GM13976 (cell line): ENCODE data around the gene HTT-AS.

Experiments used
- DNase-seq: peaks from one replicate; pipeline ENCODE4 v3.0.0; 2012; ENCODE audit warnings: low spot score
- in situ Hi-C: fragments of 300-500 bp; cut with MboI; formaldehyde crosslinking; loops from one replicate; pipeline ENCODE4 v1.12.0; 2022; ENCODE audit warnings: low sequenced_read_pairs, mixed read lengths, inconsistent platforms; ENCODE audit not compliant: unreplicated experiment
- TF ChIP-seq, protein P1 (sequence below): IDR thresholded peaks from 2 replicates; pipeline ENCODE4 v1.5.1; 2012; ENCODE audit warnings: borderline replicate concordance, mild to moderate bottlenecking; ENCODE audit not compliant: insufficient read depth; ENCODE audit errors: extremely low read depth, missing control alignments, control extremely low read depth

Gene HTT-AS

GRCh38 chr4:3031357-3032082, 42.8 kb downstream of the HTT-AS start:
- in situ Hi-C loops, result loop anchor here (10.0 kb wide), 1 partner anchor 57 kb away; no protein-coding TSS in a partner anchor
- TF ChIP-seq, protein P1, sequence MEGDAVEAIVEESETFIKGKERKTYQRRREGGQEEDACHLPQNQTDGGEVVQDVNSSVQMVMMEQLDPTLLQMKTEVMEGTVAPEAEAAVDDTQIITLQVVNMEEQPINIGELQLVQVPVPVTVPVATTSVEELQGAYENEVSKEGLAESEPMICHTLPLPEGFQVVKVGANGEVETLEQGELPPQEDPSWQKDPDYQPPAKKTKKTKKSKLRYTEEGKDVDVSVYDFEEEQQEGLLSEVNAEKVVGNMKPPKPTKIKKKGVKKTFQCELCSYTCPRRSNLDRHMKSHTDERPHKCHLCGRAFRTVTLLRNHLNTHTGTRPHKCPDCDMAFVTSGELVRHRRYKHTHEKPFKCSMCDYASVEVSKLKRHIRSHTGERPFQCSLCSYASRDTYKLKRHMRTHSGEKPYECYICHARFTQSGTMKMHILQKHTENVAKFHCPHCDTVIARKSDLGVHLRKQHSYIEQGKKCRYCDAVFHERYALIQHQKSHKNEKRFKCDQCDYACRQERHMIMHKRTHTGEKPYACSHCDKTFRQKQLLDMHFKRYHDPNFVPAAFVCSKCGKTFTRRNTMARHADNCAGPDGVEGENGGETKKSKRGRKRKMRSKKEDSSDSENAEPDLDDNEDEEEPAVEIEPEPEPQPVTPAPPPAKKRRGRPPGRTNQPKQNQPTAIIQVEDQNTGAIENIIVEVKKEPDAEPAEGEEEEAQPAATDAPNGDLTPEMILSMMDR, result no peak
- no peak for DNase-seq

- DNase-seq, result no peak
- TF ChIP-seq, protein P1, result no peak
- in situ Hi-C loops, result loop anchor here (10.0 kb wide), 1 partner anchor 56 kb away; no protein-coding TSS in a partner anchor
Observed at GRCh38 chr4:3030566-3031356, 43.6 kb downstream of the HTT-AS start.

DNA sequence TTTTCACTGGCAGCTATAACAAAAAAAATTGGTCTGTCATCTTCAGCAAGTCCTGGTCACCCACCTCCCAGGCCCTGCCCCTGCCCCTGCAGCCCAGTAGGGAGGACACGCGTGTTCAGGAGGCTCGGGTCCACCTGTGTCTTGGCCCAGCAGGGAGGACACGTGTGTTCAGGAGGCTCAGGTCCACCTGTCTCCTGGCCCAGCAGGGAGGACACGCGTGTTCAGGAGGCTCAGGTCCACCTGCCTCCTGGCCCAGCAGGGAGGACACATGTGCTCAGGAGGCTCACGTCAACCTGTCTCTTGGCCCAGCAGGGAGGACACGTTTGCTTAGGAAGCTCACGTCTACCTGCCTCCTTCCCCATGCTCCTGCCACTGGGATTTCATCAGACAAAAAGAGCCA, 44.9 kb downstream of the HTT-AS start:
- in situ Hi-C loops, result no loop called here
- DNase-seq, result no peak
- TF ChIP-seq, protein P1, result no peak

DNA sequence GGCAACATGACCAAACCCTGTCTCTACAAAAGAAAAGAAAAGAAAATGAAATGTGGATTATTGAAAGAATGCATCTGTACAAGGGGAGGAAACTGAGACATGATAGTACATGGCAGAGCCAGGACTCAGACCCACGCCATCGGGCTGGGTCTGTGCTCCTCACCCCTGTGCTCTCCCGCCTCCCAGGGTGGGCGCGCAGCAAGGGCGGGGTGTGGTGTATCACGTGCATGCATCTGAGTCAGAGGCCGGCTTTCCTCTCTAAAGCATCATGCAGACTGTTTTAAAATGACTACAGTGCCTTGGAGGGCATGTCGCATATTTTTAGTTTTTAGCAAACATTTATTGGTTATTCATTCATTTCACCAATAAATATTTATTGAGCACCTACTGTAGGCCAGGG, 47.8 kb downstream of the HTT-AS start:
- TF ChIP-seq, protein P1, result no peak
- in situ Hi-C loops, result no loop called here
- no peak for DNase-seq

DNA sequence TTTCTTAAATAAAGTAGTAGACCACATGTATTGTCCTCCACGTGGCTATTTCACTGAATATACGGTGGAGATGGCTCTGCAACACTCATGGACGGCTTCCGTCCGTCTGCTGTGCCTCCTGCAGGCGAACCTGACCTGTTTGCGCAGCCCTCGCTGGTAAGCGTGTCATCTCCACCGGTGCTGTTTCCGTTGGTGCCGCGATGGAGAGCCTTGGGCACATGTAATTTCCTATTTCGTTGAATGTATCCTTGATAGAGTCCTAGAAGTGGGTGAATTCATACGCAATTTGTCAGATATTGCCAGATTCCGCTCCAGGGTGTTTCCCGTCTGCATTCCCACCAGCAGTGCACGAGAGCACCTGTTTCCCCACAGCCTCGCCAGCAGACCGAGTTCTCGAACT, 48.5 kb downstream of the HTT-AS start:
- DNase-seq, result no peak
- TF ChIP-seq, protein P1, result no peak
- in situ Hi-C loops, result no loop called here

GRCh38 chr4:3022651-3023050, 51.7 kb downstream of the HTT-AS start:
- in situ Hi-C loops, result no loop called here
- TF ChIP-seq, protein P1, result no peak
- no peak for DNase-seq
